Activated CD4-positive, alpha-beta T cell treated with anti-CD3 and anti-CD28 coated beads, Interleukin-10, Interleukin-2, amounts not matched to agents 100 ng/mL and 50 ng/mL, durations not matched to agents 16 hours and 8 hours (primary cell): ENCODE results near the gene TPRN.

ENCODE experiments used
- DNase-seq: peaks from one replicate; pipeline ENCODE4 v3.0.0-alpha.2; 2020

Gene TPRN

DNA sequence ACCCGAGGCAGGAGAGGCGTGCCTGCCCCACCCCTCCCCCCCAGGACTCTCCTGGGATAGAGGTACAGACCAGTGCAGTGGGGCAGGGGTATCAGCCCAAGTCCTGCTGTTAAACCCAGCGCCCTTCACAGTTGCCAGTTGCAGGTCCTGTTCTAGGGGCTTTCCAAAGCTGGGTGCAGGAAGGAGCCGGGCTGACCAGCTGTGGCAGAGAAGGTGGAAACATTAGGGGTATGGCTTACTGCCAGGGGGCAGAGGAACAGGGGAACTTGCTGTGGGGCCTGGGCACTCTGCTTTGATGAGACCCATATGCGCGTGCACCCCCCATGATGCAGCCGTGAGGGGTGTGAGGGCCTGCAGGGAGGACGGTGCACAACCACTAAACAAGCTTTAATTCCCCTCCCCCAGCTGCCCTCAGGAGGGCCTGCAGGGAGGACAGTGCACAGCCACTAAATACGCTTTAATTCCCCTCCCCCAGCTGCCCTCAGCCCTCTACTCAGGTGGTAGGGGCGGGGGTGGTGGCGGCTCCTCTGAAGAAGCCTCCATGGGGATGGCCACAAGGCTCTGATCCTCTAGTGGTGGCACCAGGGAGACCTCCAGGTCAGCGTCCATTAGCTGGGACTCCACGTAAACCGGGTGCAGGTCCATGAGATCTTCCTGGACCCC lies 29.9 kb downstream of the TPRN start:
- no peak for DNase-seq

DNA sequence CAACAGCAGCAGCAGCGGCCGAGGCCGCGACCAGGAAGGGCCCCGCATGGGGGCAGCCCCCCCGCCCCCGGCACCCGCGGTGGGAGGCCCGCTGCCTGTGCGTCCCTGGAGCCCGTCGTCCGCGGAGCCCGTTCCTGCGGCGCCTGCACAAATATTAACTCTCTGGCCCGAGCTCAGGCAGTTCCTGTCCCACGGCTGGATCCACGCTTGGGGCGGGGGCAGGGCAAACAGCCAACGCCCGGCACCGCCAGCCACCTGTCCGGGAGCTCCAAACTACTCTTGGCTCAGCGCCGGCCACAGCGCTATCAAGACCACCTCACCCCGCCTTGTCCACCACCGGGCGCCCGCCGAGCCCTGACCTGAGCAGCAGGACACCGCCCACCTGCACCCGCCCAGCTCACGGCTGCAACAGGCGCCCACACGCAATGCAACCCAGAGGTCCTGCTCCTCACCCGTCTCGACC lies 30.6 kb downstream of the TPRN start, which contains the start of gene LRRC26:
TSS of gene LRRC26 (minus strand) at position 156 of the 463 bp plus-strand sequence. CDS start at position 48, 108 bp downstream.
- DNase-seq: no peak

DNA sequence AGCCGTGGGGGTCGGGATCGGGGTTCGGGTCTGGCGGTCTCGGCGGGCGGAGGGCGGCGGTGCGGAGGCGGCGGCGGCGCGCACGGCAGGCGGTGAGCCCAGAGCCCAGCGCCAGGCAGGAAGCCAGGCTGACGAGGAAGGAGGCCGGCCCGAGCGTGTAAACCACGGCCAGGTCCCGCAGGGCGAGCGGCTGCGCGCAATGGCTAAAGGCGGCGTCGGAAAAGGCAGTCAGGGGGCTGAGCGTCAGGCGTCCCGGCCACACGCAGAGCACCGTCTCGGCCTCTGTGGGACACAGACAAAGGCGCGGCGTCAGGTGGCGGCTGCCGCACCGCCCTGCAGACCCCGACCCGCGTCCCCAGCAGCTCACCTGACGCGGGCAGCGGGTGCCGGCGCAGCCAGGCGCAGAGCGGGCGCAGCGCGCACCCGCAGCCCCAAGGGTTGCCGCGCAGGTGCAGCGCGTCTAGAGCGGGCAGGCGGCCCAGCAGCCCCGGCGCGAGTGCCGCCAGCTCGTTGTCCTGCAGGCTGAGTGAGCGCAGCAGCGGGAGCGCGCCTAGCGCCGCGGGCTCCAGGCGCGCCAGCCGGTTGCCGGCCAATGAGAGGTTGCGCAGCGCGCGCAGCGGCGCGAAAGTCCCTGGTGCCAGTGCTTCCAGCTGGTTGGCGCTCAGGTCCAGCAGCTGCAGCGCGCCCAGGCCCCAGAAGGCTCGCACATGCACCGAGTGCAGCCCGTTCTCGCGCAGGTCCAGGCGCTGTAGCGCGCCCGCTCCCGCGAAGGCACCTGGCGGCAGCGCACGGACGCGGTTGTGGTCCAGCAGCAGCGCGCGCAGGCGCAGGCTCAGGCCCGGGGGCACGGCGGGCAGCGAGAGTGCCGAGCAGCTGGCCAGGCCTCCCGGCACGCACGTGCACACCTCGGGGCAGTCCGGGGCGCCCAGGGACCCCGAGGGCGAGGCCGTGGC lies 31.4 kb downstream of the TPRN start:
- peak; percentile 54 for DNase-seq

DNA sequence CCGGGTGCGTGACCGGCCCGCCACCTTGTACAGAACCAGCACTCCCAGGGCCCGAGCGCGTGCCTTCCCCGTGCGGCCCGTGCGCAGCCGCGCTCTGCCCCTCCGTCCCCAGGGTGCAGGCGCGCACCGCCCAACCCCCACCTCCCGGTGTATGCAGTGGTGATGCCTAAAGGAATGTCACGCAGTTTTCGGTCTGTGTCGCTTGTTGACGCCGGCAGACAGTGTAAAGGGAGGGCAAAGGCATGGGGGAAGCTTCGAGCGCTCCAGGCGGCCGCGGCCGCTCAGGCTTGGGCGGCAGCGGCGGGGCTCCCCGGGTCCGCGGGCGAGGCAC lies 32.0 kb downstream of the TPRN start:
- DNase-seq: no peak

DNA sequence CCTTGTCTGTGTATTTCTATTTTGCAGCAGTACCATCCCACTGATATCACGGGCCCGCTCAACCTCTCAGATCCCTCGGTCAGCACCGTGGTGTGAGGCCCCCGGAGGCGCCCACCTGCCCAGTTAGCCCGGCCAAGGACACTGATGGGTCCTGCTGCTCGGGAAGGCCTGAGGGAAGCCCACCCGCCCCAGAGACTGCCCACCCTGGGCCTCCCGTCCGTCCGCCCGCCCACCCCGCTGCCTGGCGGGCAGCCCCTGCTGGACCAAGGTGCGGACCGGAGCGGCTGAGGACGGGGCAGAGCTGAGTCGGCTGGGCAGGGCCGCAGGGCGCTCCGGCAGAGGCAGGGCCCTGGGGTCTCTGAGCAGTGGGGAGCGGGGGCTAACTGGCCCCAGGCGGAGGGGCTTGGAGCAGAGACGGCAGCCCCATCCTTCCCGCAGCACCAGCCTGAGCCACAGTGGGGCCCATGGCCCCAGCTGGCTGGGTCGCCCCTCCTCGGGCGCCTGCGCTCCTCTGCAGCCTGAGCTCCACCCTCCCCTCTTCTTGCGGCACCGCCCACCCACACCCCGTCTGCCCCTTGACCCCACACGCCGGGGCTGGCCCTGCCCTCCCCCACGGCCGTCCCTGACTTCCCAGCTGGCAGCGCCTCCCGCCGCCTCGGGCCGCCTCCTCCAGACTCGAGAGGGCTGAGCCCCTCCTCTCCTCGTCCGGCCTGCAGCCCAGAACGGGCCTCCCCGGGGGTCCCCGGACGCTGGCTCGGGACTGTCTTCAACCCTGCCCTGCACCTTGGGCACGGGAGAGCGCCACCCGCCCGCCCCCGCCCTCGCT lies 32.6 kb downstream of the TPRN start:
- DNase-seq: no peak

DNA sequence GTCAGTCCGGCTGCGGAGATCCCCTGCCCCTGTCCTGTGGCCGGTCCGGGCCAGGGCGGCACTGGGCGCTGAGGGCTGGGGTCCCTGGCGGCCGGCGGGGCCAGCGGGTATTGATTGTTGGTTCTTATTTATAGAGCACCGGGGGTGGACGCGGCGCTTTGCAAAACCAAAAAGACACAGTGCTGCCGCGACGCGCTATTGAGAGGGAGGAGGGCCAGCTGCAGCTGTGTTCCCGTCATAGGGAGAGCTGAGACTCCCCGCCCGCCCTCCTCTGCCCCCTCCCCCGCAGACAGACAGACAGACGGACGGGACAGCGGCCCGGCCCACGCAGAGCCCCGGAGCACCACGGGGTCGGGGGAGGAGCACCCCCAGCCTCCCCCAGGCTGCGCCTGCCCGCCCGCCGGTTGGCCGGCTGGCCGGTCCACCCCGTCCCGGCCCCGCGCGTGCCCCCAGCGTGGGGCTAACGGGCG lies 33.2 kb downstream of the TPRN start:
- no peak for DNase-seq

DNA sequence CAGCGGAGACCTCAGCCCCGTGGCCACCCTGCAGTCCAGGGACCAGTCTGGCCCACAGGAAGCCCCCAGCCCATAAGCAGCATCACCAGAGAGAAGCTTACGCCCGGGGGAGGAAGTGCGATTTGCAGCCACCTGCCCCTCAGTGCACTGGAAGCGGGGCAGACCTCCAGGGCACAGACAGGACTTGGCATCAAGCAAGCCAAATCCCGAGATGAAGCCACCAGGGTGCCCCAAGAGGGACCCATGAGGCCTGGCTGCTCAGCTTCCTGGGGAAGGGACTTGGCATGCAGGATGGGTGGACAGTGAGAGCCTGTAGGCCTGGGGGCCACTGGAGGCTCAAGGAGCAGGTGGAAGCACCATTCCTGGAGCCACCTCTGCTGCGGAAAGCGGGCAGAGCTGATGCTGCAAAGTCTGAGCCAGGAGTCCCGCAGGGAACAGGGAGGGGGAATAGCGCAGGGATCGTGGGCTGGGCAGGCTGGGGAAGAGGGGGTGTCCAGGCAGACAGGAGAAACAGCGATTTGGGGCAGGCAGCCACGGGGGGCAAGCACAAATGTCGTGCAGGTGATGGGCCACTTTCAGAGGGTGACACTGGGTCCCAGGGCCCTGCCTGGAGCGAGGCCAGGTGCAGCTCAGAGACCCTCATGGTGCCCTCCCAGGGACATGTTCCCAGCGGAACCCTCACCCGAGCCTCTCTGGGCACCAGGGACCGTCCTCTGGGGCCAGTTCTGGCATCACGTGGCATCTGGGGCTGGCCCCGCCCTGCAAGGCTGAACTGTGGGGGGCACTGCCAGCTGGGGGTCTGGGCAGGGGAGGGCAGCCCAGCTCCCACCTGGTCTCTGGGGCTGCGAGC lies 33.9 kb downstream of the TPRN start:
- DNase-seq: no peak

DNA sequence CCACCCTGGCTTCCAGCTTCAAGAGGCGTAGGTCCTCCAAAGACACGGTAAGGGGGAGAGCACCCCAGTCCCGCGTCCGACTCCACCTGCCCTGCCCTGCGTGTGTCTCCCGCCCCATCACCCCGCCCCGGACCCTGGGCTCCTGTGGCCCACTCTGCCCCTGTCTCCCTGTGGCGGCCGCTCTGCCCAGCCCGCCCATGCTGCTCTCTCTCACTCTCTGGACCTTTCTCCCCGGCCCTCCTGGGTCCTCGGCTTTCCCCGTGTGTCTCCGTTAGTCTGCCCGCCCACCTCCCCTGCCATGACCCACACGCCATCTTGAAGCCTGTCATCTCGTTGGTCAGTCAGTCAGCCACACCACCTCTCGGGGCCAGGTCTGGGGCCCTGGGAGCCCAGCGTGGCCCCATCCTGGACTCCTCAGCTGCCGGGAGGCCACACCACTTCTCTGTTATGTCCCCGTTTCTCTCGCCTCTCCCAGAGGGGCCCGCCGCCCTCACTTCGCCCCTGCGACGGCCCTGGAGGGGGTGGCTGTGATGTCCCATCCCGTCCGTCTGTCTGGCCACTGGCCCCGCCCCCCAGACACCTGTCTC lies 35.2 kb downstream of the TPRN start:
- DNase-seq: no peak

DNA sequence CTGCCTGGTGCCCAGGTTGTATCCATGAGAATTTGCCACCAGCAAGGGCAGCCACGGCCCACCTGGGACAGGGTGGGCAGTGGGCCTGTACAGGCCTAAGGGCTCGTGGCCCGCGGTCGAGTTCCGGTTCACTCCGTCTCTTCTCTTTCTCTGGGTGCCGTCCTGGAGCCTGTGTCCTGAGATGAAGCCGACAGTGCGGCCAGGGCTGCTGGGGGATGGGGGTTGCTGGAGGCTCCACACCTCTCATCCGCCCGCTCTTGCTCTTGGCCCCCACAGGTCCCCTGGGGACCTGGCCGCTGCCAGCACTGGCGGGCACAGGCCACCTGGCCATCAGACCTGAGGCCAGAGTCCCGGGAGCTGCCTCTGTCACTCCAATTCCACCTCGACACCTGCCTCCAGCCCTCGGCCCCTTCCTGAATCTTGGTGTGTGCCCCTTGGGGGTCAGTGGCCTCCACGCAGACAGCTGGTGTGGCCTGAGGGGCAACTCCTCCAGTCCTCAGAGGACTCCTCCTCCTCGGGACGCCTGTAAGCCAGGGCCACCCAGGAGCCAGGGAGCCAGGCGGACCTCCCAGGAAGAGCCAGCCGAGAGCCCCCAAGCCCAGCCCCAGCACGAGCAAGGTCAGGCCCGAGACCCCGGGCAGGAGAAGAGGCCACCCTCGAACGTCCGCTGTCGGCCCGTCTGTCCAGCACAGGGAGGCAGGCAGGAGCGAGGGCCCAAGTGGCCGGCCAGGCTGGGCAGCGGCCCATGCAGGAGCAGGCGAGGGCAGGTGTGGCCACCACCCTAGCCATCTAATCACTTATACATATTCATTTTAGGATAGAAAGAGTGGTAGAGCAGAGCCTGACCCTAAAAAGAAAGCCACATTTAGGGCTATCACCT lies 35.9 kb downstream of the TPRN start:
- DNase-seq: no peak

DNA sequence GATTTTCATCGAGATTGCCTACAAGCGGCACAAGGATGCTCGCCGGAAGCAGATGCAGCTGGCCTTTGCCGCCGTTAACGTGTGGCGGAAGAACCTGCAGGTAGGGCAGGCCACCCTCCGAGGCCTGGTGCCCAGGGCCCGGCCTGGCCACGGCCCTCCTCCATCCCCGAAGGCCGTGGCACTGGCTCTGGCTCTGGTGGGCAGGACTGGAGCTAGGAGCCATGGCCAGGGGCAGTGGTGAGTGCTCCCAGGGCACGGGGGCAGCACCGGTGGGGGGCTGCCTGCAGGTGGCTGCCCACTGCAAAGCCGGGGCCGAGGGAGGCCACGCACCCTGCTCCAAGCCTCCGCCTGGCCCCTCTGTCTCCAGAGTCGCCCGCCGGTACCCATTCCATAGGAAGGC lies 36.7 kb downstream of the TPRN start:
- no peak for DNase-seq

DNA sequence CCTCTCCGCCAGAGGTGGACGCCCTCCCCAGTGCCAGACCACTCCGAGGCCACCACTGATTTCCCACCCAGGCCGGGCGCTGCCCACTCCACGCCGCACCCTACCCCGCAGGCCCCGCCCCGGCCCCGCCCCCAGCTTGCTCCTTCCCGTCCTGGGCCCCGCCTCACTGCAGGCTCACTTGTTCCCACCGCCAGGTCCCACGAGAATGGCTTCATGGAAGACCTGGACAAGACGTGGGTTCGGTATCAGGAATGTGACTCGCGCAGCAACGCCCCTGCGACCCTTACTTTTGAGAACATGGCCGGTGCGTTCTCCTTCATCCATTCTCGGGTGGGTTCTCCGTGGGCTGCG lies 37.2 kb downstream of the TPRN start:
- no peak for DNase-seq

DNA sequence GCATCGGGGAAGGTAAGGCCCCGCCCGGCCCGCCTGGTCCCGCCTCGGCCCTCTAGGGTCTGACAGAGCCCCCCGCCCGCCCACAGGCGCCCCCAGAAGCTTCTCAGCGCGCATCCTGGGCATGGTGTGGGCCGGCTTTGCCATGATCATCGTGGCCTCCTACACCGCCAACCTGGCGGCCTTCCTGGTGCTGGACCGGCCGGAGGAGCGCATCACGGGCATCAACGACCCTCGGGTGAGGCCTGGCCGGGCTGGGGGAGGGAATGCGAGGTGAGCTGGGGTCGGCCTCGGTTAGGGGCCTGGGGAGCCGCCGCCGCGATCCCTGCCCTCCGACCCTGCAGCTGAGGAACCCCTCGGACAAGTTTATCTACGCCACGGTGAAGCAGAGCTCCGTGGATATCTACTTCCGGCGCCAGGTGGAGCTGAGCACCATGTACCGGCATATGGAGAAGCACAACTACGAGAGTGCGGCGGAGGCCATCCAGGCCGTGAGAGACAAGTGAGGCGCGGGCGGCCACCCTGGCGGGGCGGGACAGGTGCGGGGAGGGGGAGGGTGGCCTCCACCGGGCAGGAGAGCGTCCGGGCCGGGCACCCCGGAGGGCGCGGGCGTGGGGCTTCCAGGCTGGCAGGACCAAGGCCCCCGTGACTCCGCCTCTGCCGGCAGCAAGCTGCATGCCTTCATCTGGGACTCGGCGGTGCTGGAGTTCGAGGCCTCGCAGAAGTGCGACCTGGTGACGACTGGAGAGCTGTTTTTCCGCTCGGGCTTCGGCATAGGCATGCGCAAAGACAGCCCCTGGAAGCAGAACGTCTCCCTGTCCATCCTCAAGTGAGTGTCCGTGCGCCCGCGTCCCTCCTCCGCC lies 37.8 kb downstream of the TPRN start:
- no peak for DNase-seq

DNA sequence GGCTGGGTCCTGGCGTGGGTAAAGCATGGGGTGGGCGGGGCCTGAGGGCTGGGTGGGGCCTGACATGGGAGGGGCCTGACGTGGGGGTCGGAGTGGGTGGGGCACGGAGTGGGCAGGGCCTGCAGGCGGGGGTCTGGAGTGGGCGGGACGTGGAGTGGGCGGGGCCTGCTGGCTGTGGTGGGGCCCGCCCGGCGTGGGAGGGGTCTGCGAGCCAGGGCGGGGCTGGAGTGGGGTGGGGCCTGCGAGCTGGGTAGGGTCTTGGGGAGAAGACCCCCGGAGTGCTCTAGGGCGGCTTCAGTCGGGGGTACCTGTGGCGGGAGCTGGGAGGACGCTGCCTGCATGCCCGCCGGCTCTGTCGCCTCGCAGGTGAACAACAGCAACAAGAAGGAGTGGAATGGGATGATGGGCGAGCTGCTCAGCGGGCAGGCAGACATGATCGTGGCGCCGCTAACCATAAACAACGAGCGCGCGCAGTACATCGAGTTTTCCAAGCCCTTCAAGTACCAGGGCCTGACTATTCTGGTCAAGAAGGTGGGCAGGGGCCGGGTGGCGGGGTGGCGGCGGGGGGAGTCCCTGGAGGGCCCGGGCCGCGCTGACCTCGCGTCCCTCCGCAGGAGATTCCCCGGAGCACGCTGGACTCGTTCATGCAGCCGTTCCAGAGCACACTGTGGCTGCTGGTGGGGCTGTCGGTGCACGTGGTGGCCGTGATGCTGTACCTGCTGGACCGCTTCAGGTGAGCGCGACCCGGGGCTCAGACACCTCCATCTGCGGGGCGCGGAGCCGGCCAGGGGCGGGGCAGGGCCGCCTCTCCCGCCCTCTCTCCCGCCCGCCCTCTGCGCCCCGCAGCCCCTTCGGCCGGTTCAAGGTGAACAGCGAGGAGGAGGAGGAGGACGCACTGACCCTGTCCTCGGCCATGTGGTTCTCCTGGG lies 38.7 kb downstream of the TPRN start:
- DNase-seq: no peak

DNA sequence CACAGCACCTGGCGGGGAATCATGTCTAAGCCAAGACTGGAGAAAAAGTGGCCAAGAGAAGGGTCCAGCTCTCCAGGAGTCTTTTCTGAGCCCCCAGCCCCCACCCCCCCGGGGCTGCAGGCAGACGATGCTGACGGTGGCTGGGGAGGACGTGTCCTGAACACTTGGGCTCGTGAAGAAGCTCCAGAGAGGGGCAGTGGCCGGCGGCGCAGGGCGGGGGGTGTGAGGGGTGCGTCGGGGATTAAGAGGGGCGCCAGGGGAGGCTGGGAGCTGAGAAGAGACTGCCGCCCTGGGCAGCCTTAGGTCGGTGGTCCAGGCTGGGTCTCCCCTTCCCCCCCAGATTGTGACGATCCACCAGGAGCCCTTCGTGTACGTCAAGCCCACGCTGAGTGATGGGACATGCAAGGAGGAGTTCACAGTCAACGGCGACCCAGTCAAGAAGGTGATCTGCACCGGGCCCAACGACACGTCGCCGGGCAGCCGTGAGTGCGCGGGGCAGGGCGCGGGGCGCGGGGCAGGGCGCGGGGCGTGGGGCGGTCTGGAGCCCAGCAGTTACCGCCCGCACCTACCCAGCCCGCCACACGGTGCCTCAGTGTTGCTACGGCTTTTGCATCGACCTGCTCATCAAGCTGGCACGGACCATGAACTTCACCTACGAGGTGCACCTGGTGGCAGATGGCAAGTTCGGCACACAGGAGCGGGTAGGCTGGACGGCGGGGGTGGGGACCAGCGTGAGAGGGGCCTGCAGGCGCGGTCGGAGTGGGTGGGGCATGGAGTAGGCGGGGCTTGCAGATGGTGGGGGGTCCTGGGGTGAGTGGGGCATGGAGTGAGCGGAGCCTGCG lies 39.6 kb downstream of the TPRN start:
- DNase-seq: no peak

DNA sequence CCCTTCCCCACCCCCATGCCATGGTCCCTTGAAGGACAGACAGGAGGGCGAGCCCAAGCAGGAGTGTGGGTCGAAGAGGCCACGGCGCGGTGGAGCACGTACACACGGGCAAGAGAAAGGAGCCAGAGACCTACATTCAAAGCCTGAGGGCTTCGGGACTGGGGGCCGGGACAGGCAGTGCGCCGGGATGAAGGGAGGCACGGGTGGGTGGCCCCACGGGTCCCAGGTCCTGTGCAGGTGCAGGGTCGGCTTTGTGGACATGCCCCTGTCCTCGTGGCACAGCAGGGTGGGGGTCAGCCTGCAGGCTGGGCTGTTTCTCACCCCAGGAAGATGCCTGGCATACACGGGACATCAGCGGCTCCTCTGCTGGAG lies 40.5 kb downstream of the TPRN start:
- no peak for DNase-seq

DNA sequence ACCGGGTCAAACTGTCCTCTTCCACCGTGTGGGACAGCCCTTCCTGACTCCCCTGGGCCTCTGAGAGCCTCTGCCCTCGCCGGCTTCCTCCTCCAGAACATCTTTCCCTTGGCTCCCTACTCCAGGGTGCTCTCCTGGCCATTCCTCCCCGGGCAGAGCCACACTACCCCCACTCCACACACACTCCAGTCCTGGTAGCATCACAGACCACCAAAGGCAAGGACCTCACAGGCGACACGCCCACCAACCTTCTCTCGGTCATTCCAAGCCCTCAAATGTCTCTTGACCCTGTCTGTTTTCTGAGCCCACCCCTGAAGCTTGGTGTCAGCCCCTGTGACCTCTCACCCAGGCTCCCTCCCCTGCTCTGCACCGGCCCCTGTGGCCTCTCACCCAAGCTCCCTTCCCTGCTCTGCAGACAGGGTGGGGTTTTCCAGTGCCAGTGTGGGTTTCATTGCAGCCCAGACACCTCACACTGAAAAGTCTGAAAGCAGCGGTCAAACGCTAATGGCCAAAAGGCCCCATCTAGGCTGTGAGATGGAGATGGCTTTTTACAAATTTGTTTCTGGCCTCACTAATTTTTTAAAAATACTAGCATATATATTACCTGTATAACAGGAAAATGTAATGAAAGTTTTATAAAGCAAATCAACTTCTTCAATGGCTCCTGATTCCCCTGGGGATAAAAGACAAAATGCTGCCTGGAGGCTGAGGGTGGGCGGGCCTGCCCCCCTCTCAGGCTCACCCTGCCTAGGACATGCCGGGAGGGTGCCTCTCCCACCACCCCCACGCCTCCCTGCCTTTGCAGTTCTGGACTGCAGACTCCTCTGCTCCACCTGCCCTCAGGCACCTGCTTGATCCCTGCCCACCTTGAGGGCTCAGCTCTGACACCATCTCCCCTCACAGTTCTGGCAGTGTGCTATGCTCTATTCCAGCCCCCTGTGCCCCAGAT lies 41.2 kb downstream of the TPRN start:
- DNase-seq: no peak

DNA sequence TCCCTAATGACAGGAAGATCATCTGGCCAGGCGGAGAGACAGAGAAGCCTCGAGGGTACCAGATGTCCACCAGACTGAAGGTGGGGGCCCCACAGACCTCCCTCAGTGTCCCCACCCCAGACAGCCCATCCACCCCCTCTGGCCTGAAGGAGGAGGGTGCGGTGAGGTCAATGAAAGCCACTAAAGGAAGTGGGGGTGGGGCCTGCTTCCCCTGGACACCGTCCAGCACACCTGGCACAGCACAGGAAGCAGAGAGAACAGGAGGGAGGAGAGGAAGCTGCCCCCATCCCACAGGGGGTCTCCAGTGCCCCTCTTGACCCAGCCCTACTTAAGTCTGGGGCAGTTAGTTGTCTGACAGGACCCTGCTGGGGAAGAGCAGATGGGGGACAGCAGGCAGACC lies 41.9 kb downstream of the TPRN start:
- no peak for DNase-seq
